Endodermal cell (in vitro differentiated cells): ENCODE measurements around the gene ELANE. TPM values are rescaled to one million over a fixed set of nuclear protein-coding genes. Genes with fewer than 3 reads are reported as not detected.
A peak's percentile ranks its signal among the peaks of the same experiment; 100 is the strongest.

Experiments used
- DNase-seq: peaks from one replicate; pipeline ENCODE4 v3.0.0-alpha.2; 2017
- H3K27ac ChIP-seq: 2 replicates; pipeline ENCODE4 v1.5.1; 2013; ENCODE audit warnings: mild to moderate bottlenecking, low read depth, low read length, moderate library complexity
- H3K27me3 ChIP-seq: 2 replicates; pipeline ENCODE4 v1.6.1; 2013; ENCODE audit warnings: mild to moderate bottlenecking, low read length, moderate library complexity; ENCODE audit not compliant: insufficient read depth, control insufficient read depth, poor library complexity, severe bottlenecking
- H3K36me3 ChIP-seq: 2 replicates; pipeline ENCODE4 v1.7.0; 2013; ENCODE audit warnings: mild to moderate bottlenecking, low read length, moderate library complexity; ENCODE audit not compliant: control insufficient read depth, insufficient read depth
- H3K4me1 ChIP-seq: one replicate; pipeline ENCODE4 v1.7.0; 2013; ENCODE audit warnings: low read length; ENCODE audit not compliant: control insufficient read depth, insufficient read depth
- H3K4me3 ChIP-seq: 2 replicates; pipeline ENCODE4 v1.5.1; 2013; ENCODE audit warnings: mild to moderate bottlenecking, low read length, moderate library complexity
- H3K9ac ChIP-seq: 2 replicates; pipeline ENCODE4 v1.6.1; 2013; ENCODE audit warnings: mild to moderate bottlenecking, low read length, moderate library complexity; ENCODE audit not compliant: poor library complexity, severe bottlenecking; ENCODE audit errors: extremely low read depth
- H3K9me3 ChIP-seq: 2 replicates; pipeline ENCODE4 v1.6.1; 2013; ENCODE audit warnings: mild to moderate bottlenecking, low read length, moderate library complexity; ENCODE audit not compliant: control insufficient read depth
- H3K27ac Mint-ChIP-seq: 2 replicates; pipeline ENCODE4 v1.8.0; 2020; ENCODE audit warnings: mixed read lengths
- H3K27me3 Mint-ChIP-seq: 2 replicates; pipeline ENCODE4 v1.8.0; 2021; ENCODE audit warnings: mild to moderate bottlenecking, mixed read lengths; ENCODE audit not compliant: insufficient read depth
- H3K36me3 Mint-ChIP-seq: 2 replicates; pipeline ENCODE4 v1.8.0; 2020; ENCODE audit warnings: low read depth, mixed read lengths
- H3K4me1 Mint-ChIP-seq: 2 replicates; pipeline ENCODE4 v1.8.0; 2020; ENCODE audit warnings: mixed read lengths
- H3K4me3 Mint-ChIP-seq: 2 replicates; pipeline ENCODE4 v1.8.0; 2020; ENCODE audit warnings: mild to moderate bottlenecking, moderate library complexity, mixed read lengths
- H3K9me3 Mint-ChIP-seq: 2 replicates; pipeline ENCODE4 v1.8.0; 2020; ENCODE audit warnings: mild to moderate bottlenecking, mixed read lengths
- CTCF ChIP-seq: fragments of 200-600 bp; sonication (generic); conservative IDR thresholded peaks from 2 replicates; pipeline ENCODE4 v1.5.0; 2021; ENCODE audit warnings: antibody characterized with exemption, mild to moderate bottlenecking
- WGBS, 2 experiments: methylation state at CpG; one replicate each; pipeline versions ENCODE4 v1.1.5 to v1.1.7; 2013; ENCODE audit warnings: missing lambda C conversion rate in 2 of 2, mixed read lengths in 1 of 2; ENCODE audit not compliant: insufficient coverage in 1 of 2, insufficient read length in 1 of 2; 5-methylcytosine and 5-hydroxymethylcytosine counted together
- total RNA-seq, 2 donors: library from RNA; stranded (reverse); fragmentation: NEBNext Ultra II Directional in 1 of 2; extraction: Animal tissue kit (Norgen Biotek cat#: 25700) in 1 of 2; gene quantifications; 2 replicates in 1 of 2; 3 replicates in 1 of 2; pipeline ENCODE4 v1.2.1, GENCODE V29; 2021

ELANE gene
- total RNA-seq, 2 donors from 2014 or later = not detected

DNA sequence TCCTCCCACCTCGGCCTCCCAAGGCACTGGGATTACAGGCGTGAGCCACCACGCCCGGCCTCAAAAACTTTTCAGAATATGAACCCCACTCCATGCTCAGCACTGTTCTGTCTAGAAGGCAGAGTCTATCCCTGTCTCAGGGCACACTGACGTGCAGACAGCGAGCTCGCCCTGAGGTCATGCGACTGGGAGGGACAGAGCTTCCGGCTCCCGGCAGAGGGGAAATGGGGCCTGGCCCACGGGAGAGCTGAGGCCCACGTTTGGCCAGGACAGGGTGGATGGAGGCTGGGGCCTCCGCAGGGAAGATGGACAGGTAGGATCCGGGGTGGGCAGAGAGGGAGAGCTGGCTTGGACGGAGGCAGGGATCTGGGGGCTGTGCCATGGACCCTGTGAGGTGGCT, 27.2 kb upstream of the ELANE start:
- H3K27me3 ChIP-seq = no peaks in the 10 kb centered on the region
- no peaks in the 10 kb centered on the region for H3K27me3 Mint-ChIP-seq
- H3K27ac ChIP-seq = no peak overlapping the region
- no peaks in the 10 kb centered on the region for H3K4me1 ChIP-seq
- 84 to 92% methylated on average over 7 to 15 of the region's 15 CpGs for WGBS, 2 experiments
- no peaks in the 10 kb centered on the region for H3K9me3 Mint-ChIP-seq
- H3K4me1 Mint-ChIP-seq = peaks cover 3% of the 10 kb centered on the region
- peak; percentile 38 for DNase-seq
- no peaks in the 10 kb centered on the region for H3K36me3 ChIP-seq
- no peak overlapping the region for H3K9ac ChIP-seq
- no peak overlapping the region for H3K4me3 Mint-ChIP-seq
- H3K9me3 ChIP-seq = no peaks in the 10 kb centered on the region
- no peak overlapping the region for H3K4me3 ChIP-seq
- no peak overlapping the region for H3K27ac Mint-ChIP-seq
- no peak for TF ChIP-seq CTCF
- no peaks in the 10 kb centered on the region for H3K36me3 Mint-ChIP-seq

DNA sequence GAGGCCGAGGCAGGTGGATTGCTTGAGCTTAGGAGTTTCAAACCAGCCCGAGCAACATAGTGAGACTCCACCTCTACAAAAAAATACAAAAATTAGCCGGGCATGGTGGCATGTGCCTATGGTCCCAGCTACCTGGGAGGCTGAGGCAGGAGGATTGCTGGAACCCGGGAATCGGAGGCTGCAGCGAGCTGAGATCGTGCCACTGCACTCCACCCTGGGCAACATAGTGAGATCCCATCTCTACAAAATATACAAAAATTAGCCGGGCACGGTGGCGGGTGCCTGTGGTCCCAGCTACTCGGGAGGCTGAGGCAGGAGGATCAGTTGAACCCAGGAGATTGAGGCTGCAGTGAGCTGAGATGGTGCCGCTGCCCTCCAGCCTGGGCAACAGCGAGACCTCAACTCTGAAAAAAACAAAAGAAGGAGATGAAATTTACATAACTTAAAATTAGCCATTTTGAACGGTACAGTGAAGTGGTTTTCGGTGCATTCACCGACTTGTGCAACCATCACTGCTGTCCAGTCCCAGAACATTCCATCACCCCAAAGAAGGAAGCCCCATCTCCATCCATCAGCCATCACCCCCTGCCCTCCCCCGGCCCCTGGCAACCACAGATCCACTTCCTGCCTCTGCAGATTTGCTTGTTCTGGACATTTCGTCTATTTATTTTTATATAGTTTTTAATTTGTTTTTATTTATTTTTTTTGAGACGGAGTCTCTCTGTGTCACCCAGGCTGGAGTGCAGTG, 26.0 kb upstream of the ELANE start:
- no peak overlapping the region for H3K27ac ChIP-seq
- H3K9me3 Mint-ChIP-seq = no peaks in the 10 kb centered on the region
- no peaks in the 10 kb centered on the region for H3K27me3 ChIP-seq
- no peaks in the 10 kb centered on the region for H3K4me1 ChIP-seq
- no peaks in the 10 kb centered on the region for H3K27me3 Mint-ChIP-seq
- WGBS, 2 experiments = 91 to 93% methylated on average over 14 to 17 of the region's 19 CpGs
- H3K4me1 Mint-ChIP-seq = peaks cover 3% of the 10 kb centered on the region
- H3K4me3 ChIP-seq = no peak overlapping the region
- H3K9ac ChIP-seq = no peak overlapping the region
- DNase-seq = no peak
- H3K4me3 Mint-ChIP-seq = no peak overlapping the region
- no peak for TF ChIP-seq CTCF
- no peak overlapping the region for H3K27ac Mint-ChIP-seq
- no peaks in the 10 kb centered on the region for H3K9me3 ChIP-seq
- H3K36me3 ChIP-seq = no peaks in the 10 kb centered on the region
- H3K36me3 Mint-ChIP-seq = no peaks in the 10 kb centered on the region

DNA sequence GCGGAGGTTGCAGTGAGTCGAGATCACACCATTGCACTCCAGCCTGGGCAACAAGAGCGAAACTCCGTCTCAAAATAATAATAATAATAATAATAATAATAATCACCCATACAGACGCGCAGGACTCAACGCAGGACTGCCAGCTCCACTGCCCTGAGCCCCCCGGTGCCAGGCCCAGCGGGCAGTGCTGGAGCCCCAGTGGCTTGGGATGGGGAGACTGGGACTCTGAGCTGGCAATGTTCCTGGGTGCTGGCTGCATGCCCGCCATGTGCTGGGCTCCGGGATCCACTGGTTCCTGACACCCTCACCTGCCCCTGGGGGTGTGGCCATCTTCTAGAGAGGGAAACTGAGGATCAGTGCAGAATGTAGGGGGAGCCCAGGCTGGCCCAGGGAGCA, 24.8 kb upstream of the ELANE start:
- no peak overlapping the region for H3K9ac ChIP-seq
- no peaks in the 10 kb centered on the region for H3K27me3 Mint-ChIP-seq

More for the DNA sequence above, 24.8 kb upstream of the ELANE start:
- Mint-ChIP-seq H3K4me1 (peaks cover 3% of the 10 kb centered on the region), H3K27ac (no peak overlapping the region), H3K4me3 (no peak overlapping the region), H3K36me3 (no peaks in the 10 kb centered on the region), H3K9me3 (no peaks in the 10 kb centered on the region)
- TF ChIP-seq CTCF = no peak
- Histone ChIP-seq H3K27ac (no peak overlapping the region), H3K9me3 (no peaks in the 10 kb centered on the region), H3K27me3 (no peaks in the 10 kb centered on the region), H3K4me1 (no peaks in the 10 kb centered on the region), H3K36me3 (no peaks in the 10 kb centered on the region), H3K4me3 (no peak overlapping the region)
- WGBS, 2 experiments = 86 to 95% methylated on average over 1 to 8 of the region's 11 CpGs
- DNase-seq = no peak
